Measurements from ENCODE around the gene MID2.
"Not testable (repeated sequence)": the region's sequence is repeated elsewhere in the genome, so short reads cannot be mapped to it uniquely, and the experiment has no call there.

The MID2 gene, protein sequence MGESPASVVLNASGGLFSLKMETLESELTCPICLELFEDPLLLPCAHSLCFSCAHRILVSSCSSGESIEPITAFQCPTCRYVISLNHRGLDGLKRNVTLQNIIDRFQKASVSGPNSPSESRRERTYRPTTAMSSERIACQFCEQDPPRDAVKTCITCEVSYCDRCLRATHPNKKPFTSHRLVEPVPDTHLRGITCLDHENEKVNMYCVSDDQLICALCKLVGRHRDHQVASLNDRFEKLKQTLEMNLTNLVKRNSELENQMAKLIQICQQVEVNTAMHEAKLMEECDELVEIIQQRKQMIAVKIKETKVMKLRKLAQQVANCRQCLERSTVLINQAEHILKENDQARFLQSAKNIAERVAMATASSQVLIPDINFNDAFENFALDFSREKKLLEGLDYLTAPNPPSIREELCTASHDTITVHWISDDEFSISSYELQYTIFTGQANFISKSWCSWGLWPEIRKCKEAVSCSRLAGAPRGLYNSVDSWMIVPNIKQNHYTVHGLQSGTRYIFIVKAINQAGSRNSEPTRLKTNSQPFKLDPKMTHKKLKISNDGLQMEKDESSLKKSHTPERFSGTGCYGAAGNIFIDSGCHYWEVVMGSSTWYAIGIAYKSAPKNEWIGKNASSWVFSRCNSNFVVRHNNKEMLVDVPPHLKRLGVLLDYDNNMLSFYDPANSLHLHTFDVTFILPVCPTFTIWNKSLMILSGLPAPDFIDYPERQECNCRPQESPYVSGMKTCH

DNA sequence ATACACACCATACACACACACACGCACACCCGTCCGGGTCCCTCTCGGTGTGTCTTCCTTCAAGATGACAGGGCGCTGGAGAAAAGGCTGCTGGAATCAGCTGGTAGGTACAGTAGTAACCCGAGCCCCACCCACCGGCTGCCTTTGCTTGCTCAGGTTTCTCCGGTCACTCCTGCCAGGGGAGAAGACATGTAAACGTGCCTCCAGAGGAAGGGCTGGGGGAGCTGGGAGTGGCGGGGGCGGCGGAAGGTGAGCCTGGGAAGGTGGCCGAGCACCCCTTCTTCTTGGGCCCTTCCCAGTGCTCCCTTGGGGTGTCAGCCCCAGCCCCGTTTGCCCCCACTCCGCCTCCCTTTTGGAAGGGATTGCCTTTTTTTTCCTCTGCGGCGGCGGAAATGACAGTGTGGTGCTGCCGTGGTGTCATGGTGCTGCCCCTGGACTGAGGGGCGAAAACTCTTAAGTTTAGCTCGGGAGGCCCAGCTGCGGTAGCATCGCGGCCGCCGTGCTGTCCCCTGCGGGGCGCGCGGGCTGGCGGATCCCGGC lies at the start of gene MID2:
TSS of gene MID2 (plus strand) at position 169 of the 540 bp plus-strand sequence. CDS start 561 bp downstream, outside the sequence.
- DNase-seq = no peak

DNA sequence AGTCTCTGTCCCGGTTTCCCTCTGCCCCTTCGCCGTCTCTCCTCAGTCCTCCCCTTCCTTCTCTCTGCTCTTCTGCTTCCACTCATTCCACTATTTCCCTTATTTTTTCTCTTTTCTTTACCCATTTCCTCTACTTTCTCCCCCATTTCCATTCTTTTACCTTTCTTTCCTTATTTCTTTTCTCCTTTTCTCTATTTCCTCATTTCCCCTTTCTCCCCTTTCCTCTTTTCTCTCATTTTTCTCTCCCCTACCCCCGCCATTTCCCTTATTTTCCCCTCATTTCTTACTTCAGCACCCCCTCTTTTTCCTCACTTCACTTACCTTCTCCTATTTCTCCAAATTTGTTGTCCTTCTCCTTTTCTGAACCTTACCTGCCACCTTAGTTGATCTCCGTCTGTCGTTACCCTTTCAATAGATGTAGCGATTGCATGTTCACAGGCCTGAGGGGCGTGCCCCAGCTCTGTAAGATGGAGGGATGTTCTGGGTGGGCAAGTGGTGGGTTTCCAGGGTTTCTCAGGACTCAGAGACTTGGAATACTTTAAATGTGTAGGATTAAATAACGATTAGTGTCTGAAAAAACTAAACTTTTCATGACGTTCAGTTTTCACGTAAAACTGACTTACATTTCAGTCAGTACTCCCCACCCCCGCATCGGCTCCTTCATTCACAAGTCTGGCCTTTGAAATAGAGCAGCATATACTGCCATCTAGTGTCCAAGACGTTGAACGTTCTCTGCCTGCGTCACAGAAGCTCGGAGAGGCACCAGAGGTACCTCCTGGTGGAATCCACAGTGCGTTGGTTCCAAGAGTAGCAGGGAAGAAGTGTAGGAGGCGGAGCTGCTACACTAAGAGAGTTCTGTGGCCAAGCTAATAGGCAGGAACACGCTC lies 48.8 kb upstream of the MID2 start:
- DNase-seq = peak; percentile 53

DNA sequence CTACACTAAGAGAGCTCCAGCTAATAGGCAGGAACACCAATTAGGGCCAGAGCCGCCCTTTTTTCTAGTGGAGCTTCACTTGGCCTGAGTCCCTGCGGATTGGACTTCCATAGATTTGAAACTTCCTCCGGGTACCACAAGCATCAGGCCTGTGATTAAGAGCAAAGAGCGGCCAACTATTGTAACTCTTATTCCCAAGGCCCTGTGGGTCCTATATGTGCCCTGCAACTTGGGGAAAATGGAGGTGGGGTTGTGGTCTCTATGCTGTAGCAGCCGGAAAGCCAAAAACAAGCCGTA lies 48.2 kb upstream of the MID2 start, which contains the start of gene NCBP2L:
TSS of gene NCBP2L (plus strand) at position 198 of the 297 bp plus-strand sequence. CDS start 16,488 bp downstream, outside the sequence.
- DNase-seq = no peak

DNA sequence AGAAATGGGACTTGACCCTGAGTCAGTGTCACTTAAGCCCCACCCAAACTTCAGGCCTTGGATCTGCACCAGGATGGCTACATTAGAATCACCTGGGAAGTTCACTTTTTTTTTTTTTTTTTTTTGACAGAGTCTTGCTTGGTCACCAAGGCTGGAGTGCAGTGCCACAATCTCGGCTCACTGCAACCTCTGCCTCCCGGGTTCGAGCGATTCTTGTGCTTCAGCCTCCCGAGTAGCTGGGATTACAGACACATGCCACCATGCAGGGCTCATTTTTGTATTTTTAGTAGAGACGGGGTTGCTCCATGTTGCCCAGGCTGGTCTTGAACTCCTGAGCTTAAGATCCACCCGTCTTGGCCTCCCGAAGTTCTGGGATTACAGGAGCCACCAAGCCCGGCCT lies 45.1 kb upstream of the MID2 start:
- no peak for DNase-seq

DNA sequence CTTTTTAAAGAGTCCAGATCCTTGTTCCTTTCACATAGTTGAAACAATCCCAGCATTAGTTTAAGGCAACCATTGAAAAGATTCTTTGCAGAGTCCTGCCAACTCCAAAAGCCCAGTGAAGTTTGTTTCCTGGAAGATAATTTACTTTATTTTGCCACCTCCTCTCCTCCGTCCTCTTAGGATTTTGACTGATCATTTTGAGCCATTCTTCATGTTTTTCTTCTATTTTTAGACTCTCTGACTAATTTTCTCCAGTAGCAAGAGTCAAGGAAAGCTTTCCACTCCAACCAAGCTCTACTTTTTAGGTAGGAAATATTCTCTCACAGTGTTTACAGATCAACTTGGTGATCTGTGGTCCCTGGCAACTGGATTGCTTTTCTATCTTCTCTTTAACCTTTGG lies 37.8 kb upstream of the MID2 start:
- no peak for DNase-seq

DNA sequence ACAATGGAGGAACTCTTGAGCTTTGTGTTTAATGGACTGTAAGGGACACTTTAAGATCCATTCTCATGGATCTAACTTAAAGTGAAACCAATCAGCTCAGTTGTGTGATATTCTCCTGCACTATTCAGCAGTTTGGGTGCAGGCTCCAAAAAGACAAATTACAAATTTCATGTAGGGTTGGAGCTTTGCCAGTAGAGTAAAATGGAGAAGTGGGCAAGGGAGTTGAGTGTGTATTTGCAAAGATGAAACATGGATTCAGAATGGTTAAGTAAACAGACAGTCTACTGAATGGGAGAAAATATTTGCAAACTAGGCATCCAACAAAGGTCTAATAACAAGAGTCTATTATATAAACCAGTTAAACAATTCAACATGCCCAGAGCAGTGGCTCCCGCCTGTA lies 21.2 kb upstream of the MID2 start:
- DNase-seq = no peak

DNA sequence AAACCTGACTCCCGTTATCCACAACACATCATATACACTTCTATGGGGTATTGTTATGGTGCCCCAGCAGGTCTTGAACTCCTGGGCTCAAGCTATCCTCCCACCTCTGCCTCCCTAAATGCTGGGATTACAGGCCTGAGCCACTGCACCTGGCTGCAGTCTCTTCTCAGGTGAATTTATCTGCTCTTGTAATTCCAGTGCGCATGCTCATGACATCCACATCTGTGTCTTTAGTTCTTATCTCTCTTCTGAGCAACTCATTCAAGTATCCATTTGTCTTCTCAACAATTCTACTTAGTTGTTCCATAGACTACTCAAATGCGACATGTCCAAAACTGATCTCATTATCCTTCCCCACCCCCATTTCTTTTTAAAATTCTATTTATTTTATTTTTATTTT lies 20.5 kb upstream of the MID2 start:
- DNase-seq = no peak

DNA sequence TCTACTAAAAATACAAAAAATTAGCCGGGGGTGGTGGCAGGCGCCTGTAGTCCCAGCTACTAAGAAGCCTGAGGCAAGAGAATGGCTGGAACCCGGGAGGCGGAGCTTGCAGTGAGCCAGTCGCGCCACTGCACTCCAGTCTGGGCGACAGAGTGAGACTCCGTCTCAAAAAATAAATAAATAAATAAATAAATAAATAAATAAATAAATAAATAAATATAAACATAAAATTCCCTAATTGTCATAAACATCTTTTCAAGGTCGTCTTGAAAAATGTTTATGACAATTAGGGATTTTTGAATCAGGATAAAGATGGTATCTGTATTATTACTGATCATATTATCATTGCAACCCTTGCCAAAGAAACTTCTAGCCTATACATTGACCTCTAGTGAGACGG lies 15.6 kb upstream of the MID2 start:
- DNase-seq = not testable (repeated sequence)

DNA sequence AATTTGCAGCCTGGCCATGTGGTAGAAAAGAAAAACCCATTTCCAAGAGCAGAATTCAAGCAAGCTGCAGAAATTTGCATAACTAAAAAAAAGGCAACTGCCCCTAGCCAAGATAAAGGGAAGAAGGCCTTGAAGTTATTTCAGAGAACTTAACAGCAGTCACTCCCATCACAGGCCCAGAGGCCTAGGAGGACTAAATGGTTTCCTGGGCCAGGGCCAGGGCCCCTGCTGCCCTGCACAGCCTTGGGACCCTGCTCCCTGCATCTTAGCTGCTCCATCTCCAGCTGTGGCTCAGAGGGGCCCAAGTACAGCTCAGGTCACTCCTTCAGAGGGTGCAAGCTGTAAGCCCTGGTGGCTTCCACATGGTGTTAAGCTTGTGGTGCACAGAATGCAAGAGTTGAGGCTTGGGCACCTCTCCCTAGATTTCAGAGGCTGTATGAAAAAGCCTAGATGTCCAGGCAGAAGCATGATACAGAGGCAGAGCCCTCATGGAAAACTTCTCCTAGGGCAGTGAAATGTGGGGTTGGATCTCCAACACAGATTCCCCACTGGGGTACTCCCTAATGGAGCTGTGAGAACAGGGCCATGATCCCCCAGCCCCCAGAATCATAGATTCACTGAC lies 6.7 kb upstream of the MID2 start:
- DNase-seq = no peak

DNA sequence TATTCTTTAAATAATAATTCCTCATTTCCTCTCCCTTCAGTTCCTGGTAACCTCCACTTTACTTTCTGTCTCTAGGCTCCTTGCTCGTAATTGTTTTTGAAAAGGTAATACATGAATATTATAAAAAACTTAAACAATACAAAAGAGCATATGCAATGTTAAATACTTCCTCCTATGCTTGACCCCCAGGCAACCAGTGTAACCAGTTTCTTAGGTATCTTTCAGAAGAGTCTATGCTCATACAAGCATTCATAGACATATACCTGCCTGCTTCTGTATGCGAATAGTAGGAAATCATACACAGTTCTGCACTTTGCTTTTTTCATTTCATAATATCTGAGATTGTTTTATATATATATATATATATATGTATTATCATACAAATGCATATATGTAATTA lies 2.6 kb upstream of the MID2 start:
- no peak for DNase-seq

DNA sequence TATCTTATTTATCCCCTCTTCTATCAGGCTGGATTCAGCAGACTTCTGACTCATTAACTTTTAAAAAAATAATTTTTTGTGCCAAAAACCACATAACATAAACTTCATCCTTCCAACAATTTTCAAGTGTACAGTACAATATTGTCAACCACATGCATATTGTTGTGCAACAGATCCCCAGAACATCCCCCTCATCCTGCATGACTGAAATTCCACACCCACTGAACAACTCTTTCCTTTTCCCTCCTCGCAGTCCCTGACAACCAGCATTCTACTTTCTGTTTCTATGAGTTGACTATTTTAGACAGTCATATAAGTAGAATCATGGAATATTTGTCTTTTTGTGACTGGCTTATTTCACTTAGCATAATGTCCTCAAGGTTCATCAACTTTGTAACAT lies 2.2 kb upstream of the MID2 start:
- no peak for DNase-seq

DNA sequence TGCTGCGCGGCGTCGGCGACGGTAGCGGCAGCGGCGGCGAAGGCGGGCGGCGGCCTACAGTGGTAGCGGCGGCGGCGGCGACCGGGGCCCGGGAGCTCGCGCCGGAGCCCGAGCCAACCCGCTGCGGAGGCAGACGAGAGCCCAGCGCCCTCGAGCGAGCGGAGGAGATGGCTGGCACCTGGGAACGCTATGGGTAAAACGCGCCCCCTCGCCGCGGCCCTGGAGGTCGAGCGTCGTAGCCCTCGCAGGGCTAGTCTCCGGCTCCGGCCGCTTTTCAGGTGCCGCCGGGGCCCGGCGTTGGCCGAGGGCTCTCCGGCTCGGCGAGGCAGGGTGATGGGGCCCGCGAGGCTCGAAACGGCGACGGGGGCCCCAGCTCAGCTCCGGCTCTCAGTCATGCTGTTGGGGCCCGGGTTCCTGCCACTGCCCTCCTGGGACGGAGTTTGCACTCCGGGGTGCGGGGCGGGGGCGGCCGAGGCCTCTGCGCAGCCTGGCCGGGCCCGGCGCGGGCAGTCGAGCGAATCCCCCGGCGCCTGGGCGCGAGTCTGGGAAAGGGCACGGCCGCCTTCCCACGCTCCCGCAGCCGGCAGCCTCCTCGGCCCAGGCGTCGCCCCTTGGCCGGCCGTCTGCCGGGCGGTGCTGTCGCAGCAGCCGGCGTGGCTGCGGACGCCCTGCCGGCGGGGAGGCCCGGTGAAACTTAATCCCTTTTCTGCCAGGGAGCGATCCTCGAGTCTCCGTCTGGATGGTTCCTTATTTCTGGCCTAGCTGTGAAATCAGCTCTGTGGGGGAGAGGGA lies 768 bp downstream of the MID2 start:
- DNase-seq = peak; percentile 19

DNA sequence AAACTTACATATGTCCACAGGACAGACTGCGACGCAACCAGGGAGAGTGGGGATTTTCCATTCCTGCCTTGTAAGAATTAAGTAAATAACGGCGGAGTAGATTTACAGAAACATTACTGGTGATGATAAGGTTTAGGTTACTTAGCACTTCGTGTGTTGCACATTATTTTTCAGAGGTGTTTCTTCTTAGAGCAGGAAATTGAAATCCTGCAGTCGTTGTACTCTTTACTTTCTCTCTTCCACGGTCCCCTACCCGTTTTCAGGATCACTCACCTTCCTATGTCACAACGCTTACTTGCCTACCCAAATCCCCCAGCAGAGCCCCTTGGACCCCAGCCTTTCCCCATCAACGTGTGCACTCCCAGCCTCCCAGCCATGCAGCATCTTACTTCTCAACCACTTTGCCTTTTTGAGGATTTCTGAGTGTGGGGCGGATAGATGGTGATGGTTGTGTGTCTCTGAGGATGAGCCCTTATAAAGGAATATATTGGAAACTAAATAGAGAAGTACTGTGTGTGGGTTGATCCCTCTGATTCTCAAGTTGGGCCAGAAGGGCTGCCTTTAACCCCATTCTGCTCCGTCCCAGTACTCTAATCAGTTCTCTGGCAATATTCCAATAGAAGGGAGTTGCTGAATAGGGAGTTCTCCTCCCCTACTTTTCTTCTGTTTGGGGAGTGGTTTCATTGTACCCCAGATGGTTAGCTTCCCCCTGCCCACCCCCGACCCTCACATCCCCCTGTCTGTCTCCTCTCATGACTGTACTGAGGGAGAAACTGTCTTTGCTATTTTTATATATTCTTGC lies 1.6 kb downstream of the MID2 start:
- DNase-seq = no peak

DNA sequence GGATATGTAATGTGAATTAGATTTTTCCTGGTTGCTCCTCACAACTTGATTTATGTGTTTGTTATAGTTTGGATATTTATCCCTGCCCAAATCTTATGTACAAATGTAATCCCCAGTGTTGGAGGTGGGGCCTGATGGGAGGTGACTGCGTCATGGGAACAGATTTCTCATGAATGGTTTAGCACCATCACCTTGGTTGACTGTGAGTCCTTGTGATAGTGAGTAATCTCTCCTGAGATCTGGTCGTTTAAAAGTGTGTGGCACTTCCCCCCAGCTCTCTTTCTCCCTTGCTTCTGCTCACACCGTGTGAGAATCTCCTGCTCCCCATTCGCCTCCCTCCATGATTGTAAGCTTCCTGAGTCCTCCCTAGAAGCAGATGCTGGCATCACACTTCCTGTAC lies 2.2 kb downstream of the MID2 start:
- DNase-seq = no peak

DNA sequence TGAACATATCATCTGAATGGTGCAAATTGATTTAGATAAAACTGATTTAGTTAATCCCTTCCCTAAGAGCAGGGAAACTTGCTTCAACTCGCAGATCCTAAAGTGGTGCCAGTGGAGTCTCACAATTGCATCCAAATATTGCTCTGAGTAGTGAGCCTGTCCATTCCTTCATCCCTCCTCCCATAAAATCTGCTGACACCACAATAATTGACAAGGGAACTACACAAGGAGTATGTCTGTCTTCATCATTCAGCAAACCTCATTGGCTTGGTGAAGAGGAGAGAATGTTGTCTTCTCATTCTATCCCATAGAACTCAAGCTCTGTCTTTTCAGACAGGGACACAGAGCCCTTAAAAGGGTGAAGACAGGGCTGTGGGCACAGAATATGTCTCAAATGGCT lies 4.2 kb downstream of the MID2 start:
- DNase-seq = no peak

DNA sequence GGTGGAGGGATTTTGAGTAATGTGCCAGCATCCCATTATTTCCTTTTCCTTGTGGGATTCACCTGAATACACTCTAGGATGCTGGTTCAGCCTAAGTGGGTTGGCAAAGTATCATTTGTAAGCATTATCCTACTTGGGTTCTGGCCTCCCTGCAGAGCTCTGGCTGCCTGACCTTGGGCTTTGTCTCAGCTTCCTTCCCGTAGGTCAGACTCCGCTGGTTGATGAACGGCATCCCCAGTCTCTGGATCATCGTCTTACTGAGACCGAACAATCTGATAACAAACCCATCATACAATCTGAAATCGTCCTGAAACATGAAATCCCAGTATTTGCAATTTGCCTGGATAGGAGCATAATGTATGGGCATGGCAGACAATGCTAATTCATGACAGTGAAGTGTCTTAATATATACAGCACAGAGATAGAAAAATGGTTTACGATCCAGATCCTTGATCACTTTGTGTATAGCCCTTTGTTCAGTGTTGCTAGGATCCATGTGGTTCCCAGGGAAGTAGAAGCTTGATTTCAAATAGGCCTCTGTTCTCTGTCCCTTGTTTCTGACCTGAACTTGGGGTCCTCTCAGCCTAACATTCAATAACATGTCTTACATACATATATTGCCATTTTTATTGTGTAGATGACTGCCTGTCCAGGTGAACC lies 5.5 kb downstream of the MID2 start:
- DNase-seq = no peak

DNA sequence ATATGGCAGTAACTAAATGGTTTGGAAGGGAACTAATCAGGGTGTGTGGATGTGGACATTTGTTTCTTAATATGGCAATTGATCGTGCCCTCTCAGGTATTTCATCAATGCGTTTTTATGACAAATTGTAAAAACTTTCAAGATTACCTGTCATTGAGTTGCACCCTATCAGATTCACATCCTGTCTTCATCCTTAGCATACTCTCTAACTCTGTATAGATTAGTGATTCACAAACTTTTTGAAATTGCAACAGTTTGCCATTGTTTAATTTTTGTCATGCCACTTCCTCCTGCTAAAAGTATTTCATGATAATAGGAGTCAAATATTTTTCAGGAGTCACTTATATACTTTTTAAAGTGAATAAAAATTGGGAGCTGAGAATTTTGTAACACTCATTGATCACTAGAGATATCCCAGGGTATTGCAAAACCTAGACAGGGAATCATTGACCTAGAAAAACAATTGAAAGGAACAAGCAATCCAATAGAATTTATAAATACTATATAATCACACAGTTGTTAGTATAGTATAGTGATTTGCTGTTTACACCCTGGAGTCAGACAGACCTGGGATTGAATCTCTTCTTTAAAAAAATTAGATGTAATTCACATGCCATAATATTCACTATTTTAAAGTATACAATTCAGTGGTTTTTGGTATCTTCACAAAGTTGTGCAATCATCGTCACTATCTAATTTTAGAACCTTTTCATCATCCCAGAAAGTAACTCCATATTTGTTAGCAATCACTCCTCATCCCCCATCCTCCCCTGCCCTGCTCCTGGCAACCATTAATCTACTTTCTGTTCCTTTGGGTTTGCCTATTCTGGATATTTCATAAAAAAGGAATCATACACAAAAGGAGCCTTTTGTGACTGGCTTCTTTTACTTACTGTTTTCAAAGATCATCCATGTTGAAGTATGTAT lies 8.9 kb downstream of the MID2 start:
- DNase-seq = no peak

DNA sequence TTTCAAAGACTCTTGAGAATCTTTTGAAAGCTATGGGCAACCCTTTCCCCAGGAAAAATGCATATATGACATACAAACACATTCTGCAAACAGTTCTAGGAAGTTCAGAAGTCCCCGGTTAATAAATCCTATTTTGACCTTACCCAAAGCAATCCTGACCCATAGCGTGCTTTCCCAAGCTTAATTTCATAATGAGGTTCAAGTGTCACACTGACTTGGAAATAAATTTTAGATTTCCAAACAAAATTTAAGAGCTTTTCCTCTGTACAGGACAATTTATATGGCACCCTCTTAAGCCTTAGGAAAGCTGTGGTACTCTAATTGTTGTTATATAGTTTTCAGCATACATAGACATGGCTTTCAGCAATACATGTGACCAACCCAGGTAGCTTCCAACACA lies 11.3 kb downstream of the MID2 start:
- DNase-seq = no peak

DNA sequence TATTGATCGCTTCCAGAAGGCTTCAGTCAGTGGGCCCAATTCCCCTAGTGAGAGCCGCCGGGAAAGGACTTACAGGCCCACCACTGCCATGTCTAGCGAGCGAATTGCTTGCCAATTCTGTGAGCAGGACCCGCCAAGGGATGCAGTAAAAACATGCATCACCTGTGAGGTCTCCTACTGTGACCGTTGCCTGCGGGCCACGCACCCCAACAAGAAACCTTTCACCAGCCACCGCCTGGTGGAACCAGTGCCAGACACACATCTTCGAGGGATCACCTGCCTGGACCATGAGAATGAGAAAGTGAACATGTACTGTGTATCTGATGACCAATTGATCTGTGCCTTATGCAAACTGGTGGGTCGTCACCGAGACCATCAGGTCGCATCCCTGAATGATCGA lies 15.3 kb downstream of the MID2 start:
- no peak for DNase-seq

All from NCI-H524 treated with DMSO at 0.1 percent for 48 hours (cell line).